K562 (cell line): ENCODE results near the gene DST. TPM values are rescaled to one million over a fixed set of nuclear protein-coding genes. Genes with fewer than 3 reads are reported as not detected.

Experiments used
- ATAC-seq: fragments of 200-7000 bp; cut with Tn5 transposase; 3 replicates; pipeline ENCODE4 v1.9.1; 2020; ENCODE audit warnings: moderate library complexity
- BruUV-seq: library from RNA; stranded (reverse); fragments of 400-500 nt; replicated peaks from 2 replicates; lab custom pipeline; 2021; lab: Mats Ljungman, UMichigan
- CTCF ChIA-PET: fragments of 300-600 bp; formaldehyde crosslinking; extraction: SDS; loops from one replicate; lab custom pipeline; 2021; ENCODE audit warnings: low intra/inter-chr PET ratio; lab: Yijun Ruan, JAX
- POLR2A ChIA-PET: fragments of 300-600, 350-650 bp; sonication (Branson Sonifier 250); formaldehyde crosslinking; extraction: SDS; loops from one replicate; lab custom pipeline; 2021; ENCODE audit warnings: antibody characterized with exemption, inconsistent platforms; lab: Yijun Ruan, JAX
- DNase-seq, 4 experiments: peaks; one replicate each; pipeline versions ENCODE4 v3.0.0 to v3.0.0-alpha.2; 2011 to 2018; ENCODE audit warnings: low spot score in 3 of 4, mixed read lengths in 3 of 4; ENCODE audit errors: extremely low read depth in 1 of 4
- FAIRE-seq: peaks from 2 replicates; lab custom pipeline; 2011; peaks lifted over from hg19 to GRCh38; lab: Jason Lieb, UNC
- H2AFZ ChIP-seq: 2 replicates; pipeline ENCODE4 v1.6.0; 2011; ENCODE audit warnings: low read depth, low read length, control low read depth, inconsistent platforms
- H3K27ac ChIP-seq: fragments of 200-600 bp; 3 replicates; pipeline ENCODE4 v1.8.0; 2011; ENCODE audit warnings: low read depth, mild to moderate bottlenecking, control low read depth, inconsistent platforms, low read length, moderate library complexity, mixed read lengths; ENCODE audit errors: extremely low read depth
- H3K27me3 ChIP-seq, 2 experiments: fragments of 300-600 bp in 1 of 2; 2 replicates in 1 of 2; 3 replicates in 1 of 2; pipeline versions ENCODE4 v1.6.0 to v1.8.0; 2011; ENCODE audit warnings: inconsistent platforms in 2 of 2, low read length in 2 of 2, mild to moderate bottlenecking in 1 of 2, mixed read lengths in 1 of 2, moderate library complexity in 1 of 2; ENCODE audit not compliant: control insufficient read depth in 2 of 2, insufficient read depth in 2 of 2
- H3K36me3 ChIP-seq: fragments of 300-600 bp; 3 replicates; pipeline ENCODE4 v1.8.0; 2011; ENCODE audit warnings: mild to moderate bottlenecking, low read length, inconsistent platforms; ENCODE audit not compliant: control insufficient read depth, insufficient read depth
- H3K4me1 ChIP-seq, 2 experiments: fragments of 200-600 bp in 1 of 2; replicated peaks in 1 of 2; 2 replicates in 1 of 2; 3 replicates in 1 of 2; pipeline versions ENCODE4 v1.5.1 to v1.8.0; 2011; ENCODE audit warnings: inconsistent platforms in 2 of 2, low read length in 2 of 2, mild to moderate bottlenecking in 1 of 2, mixed read lengths in 1 of 2, moderate library complexity in 1 of 2; ENCODE audit not compliant: control insufficient read depth in 2 of 2, insufficient read depth in 2 of 2
- H3K4me2 ChIP-seq: 2 replicates; pipeline ENCODE4 v1.6.1; 2011; ENCODE audit warnings: low read length, control low read depth, inconsistent platforms, mixed read lengths; ENCODE audit not compliant: insufficient read depth
- H3K4me3 ChIP-seq: fragments of 200-600 bp; sonication (generic), shearing (Covaris generic); 2 replicates; pipeline ENCODE4 v1.5.1; 2016; ENCODE audit warnings: control low read depth, inconsistent platforms
- H3K79me2 ChIP-seq: fragments of 200-600 bp; 3 replicates; pipeline ENCODE4 v1.8.0; 2011; ENCODE audit warnings: low read length, inconsistent platforms; ENCODE audit not compliant: control insufficient read depth, insufficient read depth
- H3K9ac ChIP-seq, 2 experiments: 2 replicates each; pipeline versions ENCODE4 v1.6.0 to v1.6.1; 2011; ENCODE audit warnings: low read depth in 2 of 2, low read length in 2 of 2, control low read depth in 1 of 2, inconsistent platforms in 1 of 2, mild to moderate bottlenecking in 1 of 2, mixed read lengths in 1 of 2; ENCODE audit not compliant: insufficient read depth in 1 of 2
- H3K9me1 ChIP-seq: one replicate; pipeline ENCODE4 v1.6.0; 2011; ENCODE audit warnings: inconsistent platforms, mild to moderate bottlenecking, low read length, moderate library complexity; ENCODE audit not compliant: control insufficient read depth, insufficient read depth
- H3K9me3 ChIP-seq: replicated peaks from 2 replicates; pipeline ENCODE4 v1.5.1; 2011; ENCODE audit warnings: low read depth, low read length, inconsistent platforms; ENCODE audit not compliant: control insufficient read depth, insufficient read depth
- H4K20me1 ChIP-seq: replicated peaks from 2 replicates; pipeline ENCODE4 v1.6.1; 2011; ENCODE audit warnings: low read length, inconsistent platforms, mixed read lengths; ENCODE audit not compliant: control insufficient read depth, insufficient read depth
- BRD4 ChIP-seq: fragments of 200-600 bp; sonication (generic); IDR thresholded peaks from 2 replicates; pipeline ENCODE4 v1.6.1; 2017; ENCODE audit warnings: inconsistent platforms
- CREBBP ChIP-seq: IDR thresholded peaks from one replicate; pipeline ENCODE4 v1.6.1; 2012; ENCODE audit warnings: low read depth, mild to moderate bottlenecking, control low read depth, inconsistent platforms, low read length
- ELF1 ChIP-seq: fragments of 200-800 bp; sonication (Bioruptor generic); IDR thresholded peaks from 2 replicates; pipeline ENCODE4 v1.6.1; 2016; ENCODE audit warnings: missing genetic modification characterization, missing compliant biosample characterization
- HCFC1 ChIP-seq: IDR thresholded peaks from 2 replicates; pipeline ENCODE4 v1.6.1; 2012; ENCODE audit warnings: low read depth, low read length, improper control_type of control experiment
- HSF4 ChIP-seq: fragments of 250-450 bp; sonication (Bioruptor Pico); IDR thresholded peaks from 2 replicates; pipeline ENCODE4 v2.1.2; 2022; ENCODE audit warnings: mild to moderate bottlenecking, moderate library complexity, borderline replicate concordance
- NEUROD1 ChIP-seq: fragments of 150-350 bp; IDR thresholded peaks from 2 replicates; pipeline ENCODE4 v1.6.1; 2014; ENCODE audit warnings: borderline replicate concordance, low read length, low read depth; ENCODE audit not compliant: partially characterized antibody
- POLR2AphosphoS2 ChIP-seq: IDR thresholded peaks from 2 replicates; pipeline ENCODE4 v1.6.1; 2012; ENCODE audit warnings: low read length, improper control_type of control experiment
- PTRF ChIP-seq: fragments of 450-650 bp; IDR thresholded peaks from 2 replicates; pipeline ENCODE4 v1.6.1; 2016; ENCODE audit warnings: mild to moderate bottlenecking, missing genetic modification characterization, missing compliant biosample characterization
- SLC30A9 ChIP-seq: fragments of 250-450 bp; sonication (Bioruptor Pico); IDR thresholded peaks from 2 replicates; pipeline ENCODE4 v1.8.0; 2022; ENCODE audit warnings: mild to moderate bottlenecking, moderate library complexity
- SREBF2 ChIP-seq: sonication (generic); formaldehyde crosslinking; IDR thresholded peaks from 2 replicates; pipeline ENCODE4 v1.4.0; 2020; ENCODE audit warnings: mild to moderate bottlenecking, missing genetic modification reagents
- TAF1 ChIP-seq: IDR thresholded peaks from 2 replicates; pipeline ENCODE4 v1.6.1; 2011; ENCODE audit warnings: mild to moderate bottlenecking, low read length, moderate library complexity; ENCODE audit not compliant: insufficient read depth, control insufficient read depth, severe bottlenecking; ENCODE audit errors: extremely low read depth
- WHSC1 ChIP-seq: IDR thresholded peaks from one replicate; pipeline ENCODE4 v1.6.1; 2012; ENCODE audit warnings: low read length, control low read depth, inconsistent platforms
- ZNF699 ChIP-seq: fragments of 250-450 bp; sonication (Bioruptor Pico); IDR thresholded peaks from 2 replicates; pipeline ENCODE4 v1.8.0; 2021; ENCODE audit warnings: mild to moderate bottlenecking, moderate library complexity; ENCODE audit not compliant: insufficient replicate concordance
- WGBS: fragments of 100-300 bp; shearing (Covaris generic); methylation state at CpG from one replicate; pipeline ENCODE4 v1.1.6; 2016; ENCODE audit warnings: low coverage, mixed read lengths; ENCODE audit not compliant: insufficient coverage; ENCODE audit errors: missing lambda C conversion rate; 5-methylcytosine and 5-hydroxymethylcytosine counted together
- in situ Hi-C: fragments of 300-500 bp; cut with MboI; formaldehyde crosslinking; loops from 4 replicates; pipeline ENCODE4 v1.15.0; 2018; ENCODE audit warnings: inconsistent platforms, mixed read lengths
- intact Hi-C: fragments of 100-400 bp; cut with micrococcal nuclease; formaldehyde crosslinking; loops from 2 replicates; pipeline ENCODE4 v1.14.2; 2022
- polyA plus RNA-seq, 8 experiments: library from polyadenylated mRNA; depleted of rRNA in 4 of 8; stranded (reverse) in 5 of 8; unstranded in 3 of 8; fragments of >200 nt; fragmentation: Nextera tagmentation in 2 of 8; fragmentation: Illumina TruSeq in 1 of 8; extraction: Ambion mirVana in 2 of 8; extraction: Trizol in 1 of 8; gene quantifications; 2 replicates each; pipeline versions ENCODE4 v1.2.1 to v1.2.3, GENCODE V29; 2011 to 2014; ENCODE audit warnings: inconsistent platforms in 1 of 8, missing spikeins in 1 of 8
- total RNA-seq, 7 experiments: library from RNA; depleted of rRNA in 6 of 7; stranded (reverse); fragments of >200 nt in 6 of 7; fragmentation: Illumina TruSeq in 2 of 7; extraction: Trizol in 2 of 7; gene quantifications; 2 replicates each; pipeline versions ENCODE4 v1.2.1 to v1.2.3, GENCODE V29; 2011 to 2021; ENCODE audit warnings: low replicate concordance in 1 of 7
- TF ChIP-seq, protein P1 (sequence below): fragments of 450-650 bp; formaldehyde crosslinking; IDR thresholded peaks from 2 replicates; pipeline ENCODE4 v1.4.0; 2020; ENCODE audit warnings: mild to moderate bottlenecking
- TF ChIP-seq, protein P2 (sequence below): conservative IDR thresholded peaks from 2 replicates; pipeline ENCODE4 v1.6.1; 2011; ENCODE audit warnings: low read depth, mild to moderate bottlenecking, low read length; ENCODE audit not compliant: control insufficient read depth
- TF ChIP-seq, protein P3 (sequence below): sonication (generic); formaldehyde crosslinking; IDR thresholded peaks from 2 replicates; pipeline ENCODE4 v1.8.0; 2023; ENCODE audit warnings: mild to moderate bottlenecking, missing genetic modification reagents

The DST gene
- total and polyA plus RNA-seq, 9 of the 15 experiments (the other 6 are each of a cell fraction or from before 2014, with no cell fraction given), result 5.2 to 21.9 (median 13.3) TPM

DNA sequence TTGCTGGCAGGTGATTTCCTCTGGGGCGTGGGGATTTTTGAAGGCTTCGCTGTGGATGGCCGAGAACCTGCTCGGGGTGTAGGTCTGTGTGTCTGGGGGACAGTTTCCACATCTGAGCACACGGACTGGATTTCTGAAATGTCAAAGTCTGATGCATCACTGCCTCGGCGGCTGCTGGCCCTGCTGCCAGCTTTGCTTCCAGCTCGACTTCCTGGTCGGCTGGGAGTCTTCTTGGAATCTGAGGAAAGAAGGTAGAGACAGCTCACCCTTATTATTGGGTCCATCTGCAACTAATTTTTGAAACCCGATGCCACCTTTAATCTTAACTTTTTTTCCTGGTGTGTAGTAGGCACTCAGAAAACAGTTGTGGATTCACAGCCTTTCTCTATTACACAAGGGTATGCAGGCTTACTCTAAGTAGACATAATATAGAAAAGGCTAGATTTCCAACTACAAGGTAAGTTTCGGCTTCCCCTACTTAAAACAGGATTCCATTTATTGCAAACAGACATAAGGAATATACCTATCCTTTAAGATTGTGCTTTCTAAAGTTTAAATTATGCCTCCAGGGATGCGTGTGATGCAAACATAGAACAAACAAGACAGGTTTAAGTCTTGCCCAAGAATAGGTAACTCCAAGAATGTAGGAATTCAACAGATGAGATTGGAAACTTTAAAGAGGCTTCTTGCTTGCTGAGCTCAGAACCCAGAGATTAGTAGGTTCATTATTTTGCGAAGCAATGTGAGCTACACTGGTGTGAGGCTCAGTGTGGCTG lies 183.5 kb downstream of the DST start:
- CTCF ChIA-PET, result no interaction called here
- Histone ChIP-seq H3K9me1 (no peaks in the 10 kb centered on the region), H3K4me3 (no peak overlapping the region), H3K4me1 (no peaks in the 10 kb centered on the region), H3K27me3 (no peaks in the 10 kb centered on the region), H2AFZ (no peak overlapping the region), H3K4me2 (no peak overlapping the region), H3K36me3 (0 out of 3 replicates have a peak, but pooled peaks cover 4% of the 10 kb centered on the region), H4K20me1 (no peaks in the 10 kb centered on the region), H3K9ac (no peak overlapping the region), H3K79me2 (no peaks in the 10 kb centered on the region), H3K27ac (no peak overlapping the region), H3K9me3 (no peaks in the 10 kb centered on the region)
- DNase-seq (no peak), FAIRE-seq (no peak), ATAC-seq (no peak)
- TF ChIP-seq, protein P1, sequence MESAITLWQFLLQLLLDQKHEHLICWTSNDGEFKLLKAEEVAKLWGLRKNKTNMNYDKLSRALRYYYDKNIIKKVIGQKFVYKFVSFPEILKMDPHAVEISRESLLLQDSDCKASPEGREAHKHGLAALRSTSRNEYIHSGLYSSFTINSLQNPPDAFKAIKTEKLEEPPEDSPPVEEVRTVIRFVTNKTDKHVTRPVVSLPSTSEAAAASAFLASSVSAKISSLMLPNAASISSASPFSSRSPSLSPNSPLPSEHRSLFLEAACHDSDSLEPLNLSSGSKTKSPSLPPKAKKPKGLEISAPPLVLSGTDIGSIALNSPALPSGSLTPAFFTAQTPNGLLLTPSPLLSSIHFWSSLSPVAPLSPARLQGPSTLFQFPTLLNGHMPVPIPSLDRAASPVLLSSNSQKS (CRISPR knock-in tag), result no peak
- no peak for TF ChIP-seq ZNF699 (CRISPR knock-in tag)
- TF ChIP-seq CREBBP, result no peak
- TF ChIP-seq WHSC1, result no peak
- no peak for TF ChIP-seq PTRF (tag)
- TF ChIP-seq POLR2AphosphoS2, result no peak
- no peak for TF ChIP-seq HCFC1
- no peak for TF ChIP-seq SREBF2 (CRISPR knock-in tag)
- TF ChIP-seq ELF1, result no peak
- no peak for TF ChIP-seq BRD4
- TF ChIP-seq, protein P2, sequence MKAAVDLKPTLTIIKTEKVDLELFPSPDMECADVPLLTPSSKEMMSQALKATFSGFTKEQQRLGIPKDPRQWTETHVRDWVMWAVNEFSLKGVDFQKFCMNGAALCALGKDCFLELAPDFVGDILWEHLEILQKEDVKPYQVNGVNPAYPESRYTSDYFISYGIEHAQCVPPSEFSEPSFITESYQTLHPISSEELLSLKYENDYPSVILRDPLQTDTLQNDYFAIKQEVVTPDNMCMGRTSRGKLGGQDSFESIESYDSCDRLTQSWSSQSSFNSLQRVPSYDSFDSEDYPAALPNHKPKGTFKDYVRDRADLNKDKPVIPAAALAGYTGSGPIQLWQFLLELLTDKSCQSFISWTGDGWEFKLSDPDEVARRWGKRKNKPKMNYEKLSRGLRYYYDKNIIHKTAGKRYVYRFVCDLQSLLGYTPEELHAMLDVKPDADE, result no peak
- no peak for TF ChIP-seq NEUROD1
- no peak for TF ChIP-seq SLC30A9 (CRISPR knock-in tag)
- TF ChIP-seq, protein P3, sequence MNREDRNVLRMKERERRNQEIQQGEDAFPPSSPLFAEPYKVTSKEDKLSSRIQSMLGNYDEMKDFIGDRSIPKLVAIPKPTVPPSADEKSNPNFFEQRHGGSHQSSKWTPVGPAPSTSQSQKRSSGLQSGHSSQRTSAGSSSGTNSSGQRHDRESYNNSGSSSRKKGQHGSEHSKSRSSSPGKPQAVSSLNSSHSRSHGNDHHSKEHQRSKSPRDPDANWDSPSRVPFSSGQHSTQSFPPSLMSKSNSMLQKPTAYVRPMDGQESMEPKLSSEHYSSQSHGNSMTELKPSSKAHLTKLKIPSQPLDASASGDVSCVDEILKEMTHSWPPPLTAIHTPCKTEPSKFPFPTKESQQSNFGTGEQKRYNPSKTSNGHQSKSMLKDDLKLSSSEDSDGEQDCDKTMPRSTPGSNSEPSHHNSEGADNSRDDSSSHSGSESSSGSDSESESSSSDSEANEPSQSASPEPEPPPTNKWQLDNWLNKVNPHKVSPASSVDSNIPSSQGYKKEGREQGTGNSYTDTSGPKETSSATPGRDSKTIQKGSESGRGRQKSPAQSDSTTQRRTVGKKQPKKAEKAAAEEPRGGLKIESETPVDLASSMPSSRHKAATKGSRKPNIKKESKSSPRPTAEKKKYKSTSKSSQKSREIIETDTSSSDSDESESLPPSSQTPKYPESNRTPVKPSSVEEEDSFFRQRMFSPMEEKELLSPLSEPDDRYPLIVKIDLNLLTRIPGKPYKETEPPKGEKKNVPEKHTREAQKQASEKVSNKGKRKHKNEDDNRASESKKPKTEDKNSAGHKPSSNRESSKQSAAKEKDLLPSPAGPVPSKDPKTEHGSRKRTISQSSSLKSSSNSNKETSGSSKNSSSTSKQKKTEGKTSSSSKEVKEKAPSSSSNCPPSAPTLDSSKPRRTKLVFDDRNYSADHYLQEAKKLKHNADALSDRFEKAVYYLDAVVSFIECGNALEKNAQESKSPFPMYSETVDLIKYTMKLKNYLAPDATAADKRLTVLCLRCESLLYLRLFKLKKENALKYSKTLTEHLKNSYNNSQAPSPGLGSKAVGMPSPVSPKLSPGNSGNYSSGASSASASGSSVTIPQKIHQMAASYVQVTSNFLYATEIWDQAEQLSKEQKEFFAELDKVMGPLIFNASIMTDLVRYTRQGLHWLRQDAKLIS, result no peak
- no peak for TF ChIP-seq TAF1
- TF ChIP-seq HSF4 (CRISPR knock-in tag), result no peak
- 50% methylated on average over 13 of the region's 13 CpGs for WGBS
- POLR2A ChIA-PET, result no interaction called here
- in situ Hi-C loops (no loop called here), intact Hi-C loops (no loop called here)
- BruUV-seq, result no TSS peak
